Globus pallidus (tissue), 1 donor: ENCODE data around the gene OVOL1.

Experiments
- DNase-seq: peaks from one replicate; pipeline ENCODE4 v3.0.0-alpha.2; 2015; ENCODE audit warnings: low spot score

OVOL1 gene

GRCh38 chr11:65791719-65792213 is 4.9 kb downstream of the OVOL1 start:
- no peak for DNase-seq

GRCh38 chr11:65792456-65792855 is 5.6 kb downstream of the OVOL1 start:
- no peak for DNase-seq

DNA sequence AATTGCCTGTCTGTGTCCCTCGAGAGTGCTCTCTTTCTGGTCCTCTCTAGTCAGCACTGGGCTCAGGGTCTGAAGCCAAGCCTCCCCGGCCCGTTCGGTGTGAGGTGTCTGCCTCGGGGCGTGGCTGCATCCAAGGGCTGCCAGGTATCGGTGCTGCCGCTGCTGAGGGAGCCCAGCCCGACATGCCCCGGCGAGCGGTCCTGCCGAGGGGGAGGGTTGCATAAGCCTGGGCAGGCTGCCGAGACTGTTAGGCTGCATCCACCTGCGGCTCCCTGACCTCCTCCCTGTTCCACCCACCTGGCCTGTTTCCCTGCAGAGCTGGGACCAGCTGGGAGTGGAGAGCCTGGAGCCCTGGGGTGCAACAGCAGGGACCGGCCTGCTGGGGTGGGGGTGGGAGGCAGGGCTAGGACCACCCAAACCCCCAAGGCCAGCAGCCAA is 6.3 kb downstream of the OVOL1 start:
- DNase-seq, result no peak

GRCh38 chr11:65793625-65794400 is 7.0 kb downstream of the OVOL1 start:
- no peak for DNase-seq

- DNase-seq, result no peak
These were observed 8.0 kb downstream of the OVOL1 start for GRCh38 chr11:65794570-65795510.

GRCh38 chr11:65796726-65797601 is 10.1 kb downstream of the OVOL1 start:
- DNase-seq, result no peak

DNA sequence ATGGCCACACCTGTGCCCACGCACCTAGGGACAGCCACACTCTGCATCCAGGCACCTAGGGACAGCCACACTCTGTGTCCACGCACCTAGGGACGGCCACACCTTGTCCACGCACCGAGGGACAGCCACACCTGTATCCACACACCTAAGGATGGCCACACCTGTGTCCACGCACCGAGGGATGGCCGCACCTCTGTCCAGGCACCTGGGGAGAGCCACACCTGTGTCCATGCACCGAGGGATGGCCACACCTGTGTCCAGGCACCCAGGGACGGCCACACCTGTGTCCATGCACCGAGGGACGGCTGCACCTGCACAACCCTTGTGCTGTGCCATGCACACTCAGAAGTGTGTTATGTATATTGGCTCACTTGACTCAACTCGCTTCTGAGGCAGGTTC is 10.8 kb downstream of the OVOL1 start:
- no peak for DNase-seq

DNA sequence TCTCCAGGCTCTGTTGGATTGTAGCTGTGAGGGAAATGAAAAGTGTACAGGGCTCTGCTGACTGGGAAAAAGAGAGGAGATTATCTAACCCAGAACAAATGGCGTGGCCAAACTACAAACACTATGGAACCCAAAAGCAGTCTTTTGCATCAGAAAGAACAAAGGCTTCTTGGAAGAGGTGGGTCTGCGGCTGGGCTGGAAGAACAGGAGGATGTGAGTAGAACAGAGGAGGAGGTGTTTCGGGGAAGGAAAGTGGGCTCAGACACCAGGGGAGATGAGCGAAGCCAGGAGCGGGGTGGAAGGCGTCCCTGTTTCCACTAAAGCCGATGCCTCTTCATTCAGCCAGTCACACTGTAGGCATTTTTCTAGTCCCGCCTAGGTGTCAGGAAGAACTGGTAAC is 12.0 kb downstream of the OVOL1 start:
- no peak for DNase-seq

- DNase-seq, result no peak
These were observed 14.5 kb downstream of the OVOL1 start for GRCh38 chr11:65801153-65801987.

DNA sequence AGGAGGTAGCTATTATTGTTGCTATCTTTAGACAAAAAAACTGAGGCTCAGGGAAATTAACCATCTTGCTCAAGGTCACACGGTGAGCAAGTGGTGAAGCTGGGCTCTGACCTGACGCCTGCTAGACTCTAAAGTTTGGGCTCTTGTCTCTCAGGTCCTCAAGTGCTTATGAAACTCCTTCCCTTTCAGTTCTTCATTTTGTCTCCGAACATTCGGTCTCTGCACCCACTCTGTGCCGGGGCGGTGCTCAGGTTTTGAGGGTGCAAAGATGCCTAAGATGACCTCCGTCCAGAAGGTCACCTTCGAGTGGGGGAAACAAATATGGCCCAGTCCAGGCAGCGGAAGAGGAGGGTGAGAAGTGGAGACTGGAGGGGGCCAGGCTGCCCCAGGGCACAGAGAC is 16.0 kb downstream of the OVOL1 start:
- no peak for DNase-seq

GRCh38 chr11:65803797-65804492 is 17.1 kb downstream of the OVOL1 start:
- DNase-seq, result no peak

GRCh38 chr11:65806979-65807378 is 20.1 kb downstream of the OVOL1 start:
- DNase-seq, result no peak

GRCh38 chr11:65808744-65809341 is 22.0 kb downstream of the OVOL1 start:
- no peak for DNase-seq

- DNase-seq, result no peak
These were observed 22.6 kb downstream of the OVOL1 start for GRCh38 chr11:65809496-65809895.

- DNase-seq, result no peak
These were observed 23.4 kb downstream of the OVOL1 start for GRCh38 chr11:65810046-65810868.

DNA sequence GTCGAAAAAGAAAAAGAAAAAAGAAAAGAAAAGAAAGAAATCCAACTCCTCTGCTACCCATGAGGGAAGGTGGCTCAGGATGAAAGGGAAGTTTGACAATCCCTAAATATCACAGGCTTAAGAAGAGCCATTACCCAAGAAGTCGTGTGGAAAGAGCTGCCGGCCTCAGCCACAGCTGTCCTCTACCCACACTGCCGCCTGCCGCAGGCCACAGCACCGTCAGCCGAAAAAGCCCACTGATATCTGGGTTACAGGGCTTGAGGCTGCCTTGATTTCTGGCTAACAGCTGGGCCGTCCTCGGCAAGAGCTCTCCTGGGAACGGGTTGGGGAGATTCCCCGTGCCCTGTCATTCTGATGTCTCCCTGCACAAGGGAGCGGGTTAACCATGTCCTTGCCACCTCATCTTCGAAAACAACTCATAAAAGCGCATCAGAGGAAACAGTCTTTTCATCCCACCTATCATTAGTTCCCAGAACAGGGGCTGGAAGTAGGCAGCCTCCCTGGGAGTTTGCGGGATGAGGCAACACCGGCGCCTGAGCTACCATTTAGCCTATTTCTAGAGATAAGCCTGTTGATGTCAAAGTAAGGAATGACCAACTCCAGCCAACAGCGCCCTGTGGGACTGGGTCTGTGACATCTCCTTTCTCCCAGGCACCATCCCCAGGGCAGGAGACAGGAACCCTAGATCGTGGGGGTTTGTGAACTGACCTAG is 25.1 kb downstream of the OVOL1 start:
- no peak for DNase-seq

GRCh38 chr11:65814131-65814985 is 27.5 kb downstream of the OVOL1 start:
- DNase-seq, result peak; percentile 18
